ENCODE results near the gene LMAN1L.

LMAN1L gene

DNA sequence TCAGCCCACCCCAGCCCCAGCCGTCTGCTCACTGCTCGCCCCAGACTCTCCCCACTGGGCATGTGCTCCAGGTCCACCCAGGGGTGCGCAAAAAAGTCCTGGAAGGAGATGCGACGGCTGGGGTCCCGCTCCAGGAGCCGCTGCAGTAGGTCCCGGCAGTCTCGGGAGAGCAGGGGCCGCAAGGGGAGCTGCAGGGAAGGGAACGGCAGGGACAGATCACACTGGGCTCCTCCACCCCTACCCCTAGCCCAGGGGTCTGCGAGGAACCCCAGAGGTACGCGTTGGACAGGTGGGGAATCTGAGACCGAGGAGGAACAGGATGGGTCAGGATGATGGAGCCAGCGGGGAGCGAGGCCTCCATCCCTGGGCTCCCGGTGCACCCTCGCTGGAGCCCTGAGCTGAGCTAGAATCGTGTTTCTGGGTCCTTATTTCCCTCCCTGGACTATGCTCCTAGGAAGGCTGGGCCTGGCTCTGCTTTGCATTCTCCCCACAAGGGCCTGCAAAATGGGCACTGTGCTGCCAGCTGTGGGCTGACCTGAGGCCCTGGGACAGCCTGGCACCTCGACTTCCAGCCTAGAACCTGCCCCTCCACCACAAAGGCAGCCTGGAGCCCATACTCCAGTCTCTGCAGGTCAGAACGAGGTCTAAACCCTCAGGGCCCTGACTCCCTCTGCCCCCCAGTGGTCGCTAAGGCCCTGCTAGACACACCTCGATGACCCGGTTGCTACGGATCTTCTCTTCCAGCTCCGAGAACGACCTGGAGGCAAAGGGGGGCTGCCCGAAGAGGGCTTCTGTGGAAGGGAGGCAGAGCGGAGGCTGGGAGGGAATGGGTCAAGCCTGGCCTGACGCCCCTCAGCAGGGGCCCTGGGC, 27.1 kb downstream of the LMAN1L start:
- no peak overlapping the region for H3K4me3 ChIP-seq (ENCODE audit: low read depth, low read length)
- TF ChIP-seq, protein P1, sequence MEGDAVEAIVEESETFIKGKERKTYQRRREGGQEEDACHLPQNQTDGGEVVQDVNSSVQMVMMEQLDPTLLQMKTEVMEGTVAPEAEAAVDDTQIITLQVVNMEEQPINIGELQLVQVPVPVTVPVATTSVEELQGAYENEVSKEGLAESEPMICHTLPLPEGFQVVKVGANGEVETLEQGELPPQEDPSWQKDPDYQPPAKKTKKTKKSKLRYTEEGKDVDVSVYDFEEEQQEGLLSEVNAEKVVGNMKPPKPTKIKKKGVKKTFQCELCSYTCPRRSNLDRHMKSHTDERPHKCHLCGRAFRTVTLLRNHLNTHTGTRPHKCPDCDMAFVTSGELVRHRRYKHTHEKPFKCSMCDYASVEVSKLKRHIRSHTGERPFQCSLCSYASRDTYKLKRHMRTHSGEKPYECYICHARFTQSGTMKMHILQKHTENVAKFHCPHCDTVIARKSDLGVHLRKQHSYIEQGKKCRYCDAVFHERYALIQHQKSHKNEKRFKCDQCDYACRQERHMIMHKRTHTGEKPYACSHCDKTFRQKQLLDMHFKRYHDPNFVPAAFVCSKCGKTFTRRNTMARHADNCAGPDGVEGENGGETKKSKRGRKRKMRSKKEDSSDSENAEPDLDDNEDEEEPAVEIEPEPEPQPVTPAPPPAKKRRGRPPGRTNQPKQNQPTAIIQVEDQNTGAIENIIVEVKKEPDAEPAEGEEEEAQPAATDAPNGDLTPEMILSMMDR (IDR thresholded peaks at IDR 0.05; ENCODE audit: insufficient read depth, low read length, missing control alignments) = no peak
- no peak for DNase-seq (ENCODE audit: low read depth, low spot score)
- ChIA-PET CTCF (interaction anchor here (1.5 to 6.1 kb wide), 5 partner anchors 11 to 70 kb away, joined by 3 to 53 read pairs (median 41); partner anchors contain the start of gene CPLX3), POLR2A (no interaction called here)

DNA sequence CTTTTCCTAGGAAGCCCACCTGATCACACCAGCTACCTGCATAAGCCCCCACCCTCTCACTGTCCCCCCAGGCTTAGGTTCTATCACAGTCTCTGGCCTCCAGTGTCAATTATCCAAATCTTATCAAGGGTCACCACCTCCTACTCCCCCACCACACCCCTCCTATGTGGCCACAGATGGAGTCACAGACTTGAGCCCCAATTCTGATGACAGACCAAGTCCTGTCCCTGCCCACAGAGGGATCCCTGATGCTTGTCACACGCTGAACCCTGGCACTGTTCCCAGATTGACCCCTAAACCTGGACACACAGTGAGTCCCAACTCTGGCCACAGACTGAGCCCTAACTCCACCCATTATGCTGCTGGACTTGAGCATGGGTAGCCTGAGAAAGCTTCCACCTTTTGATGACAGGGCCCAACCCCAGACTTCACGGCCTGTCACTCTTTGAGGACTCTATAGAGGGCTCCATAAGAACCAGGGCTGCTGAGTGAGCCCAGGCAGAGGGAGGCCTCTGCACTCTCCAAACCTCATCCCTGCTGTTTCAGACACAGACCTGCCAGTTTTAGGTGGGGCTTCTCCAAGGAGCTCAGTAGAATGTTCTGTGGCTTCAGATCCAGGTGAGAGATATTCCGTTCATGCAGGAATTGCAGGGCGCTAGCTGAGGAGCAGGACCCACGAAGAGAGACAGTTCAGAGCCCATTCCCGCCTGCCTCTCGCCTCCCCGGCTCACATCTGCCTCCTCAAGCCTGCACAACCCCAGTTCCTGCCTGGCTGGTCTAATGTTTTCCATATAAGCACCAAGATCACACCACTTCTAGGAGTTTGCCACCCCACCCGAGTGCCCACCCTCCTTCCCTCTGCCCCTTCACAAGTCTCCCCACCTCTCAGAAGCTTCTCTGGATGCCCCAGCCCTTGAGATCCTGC, 28.5 kb downstream of the LMAN1L start:
- DNase-seq (ENCODE audit: low read depth, low spot score) = no peak
- POLR2A ChIA-PET = no interaction called here
- TF ChIP-seq, protein P1 (IDR thresholded peaks at IDR 0.05; ENCODE audit: insufficient read depth, low read length, missing control alignments) = no peak
- CTCF ChIA-PET = interaction anchor here (1.5 to 6.1 kb wide), 8 partner anchors 12 to 71 kb away, joined by 3 to 43 read pairs (median 12); partner anchors contain the start of genes CPLX3 and CSK
- no peak overlapping the region for H3K4me3 ChIP-seq (ENCODE audit: low read depth, low read length)

DNA sequence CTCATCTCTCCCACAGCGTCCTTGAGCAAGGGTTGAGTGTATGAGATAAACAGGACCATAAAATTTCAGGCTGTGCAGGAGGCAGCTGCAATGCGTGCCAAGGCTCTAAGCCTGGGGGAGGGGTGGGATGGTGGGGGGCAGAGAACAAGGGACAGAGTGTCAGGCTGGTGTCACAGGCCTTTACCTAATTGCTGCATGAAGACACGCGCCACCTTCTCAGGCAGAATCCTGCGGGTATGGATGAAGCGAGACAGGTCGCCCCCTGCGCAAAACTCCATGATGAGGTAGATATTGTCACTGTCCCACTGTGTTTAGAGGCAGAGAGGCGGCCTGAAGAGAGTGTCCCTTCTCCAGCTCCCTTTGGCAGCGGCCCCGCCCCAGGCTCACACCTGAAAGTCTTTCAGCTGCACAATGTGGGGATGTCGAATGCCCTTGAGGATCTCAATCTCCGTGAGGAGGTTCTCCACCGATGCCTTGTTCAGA, 29.3 kb downstream of the LMAN1L start:
- peak overlapping the region; percentile 87 for H3K4me3 ChIP-seq (ENCODE audit: low read depth, low read length)
- CTCF ChIA-PET = interaction anchor here (0.9 to 6.1 kb wide), 12 partner anchors 8 to 72 kb away, joined by 3 to 43 read pairs (median 8); partner anchors contain the start of genes CPLX3 and CSK
- DNase-seq (ENCODE audit: low read depth, low spot score) = no peak
- POLR2A ChIA-PET = interaction anchor here (1.0 kb wide), 1 partner anchor 13 kb away, joined by 3 read pairs; no protein-coding TSS in a partner anchor
- TF ChIP-seq, protein P1 (IDR thresholded peaks at IDR 0.05; ENCODE audit: insufficient read depth, low read length, missing control alignments) = no peak

DNA sequence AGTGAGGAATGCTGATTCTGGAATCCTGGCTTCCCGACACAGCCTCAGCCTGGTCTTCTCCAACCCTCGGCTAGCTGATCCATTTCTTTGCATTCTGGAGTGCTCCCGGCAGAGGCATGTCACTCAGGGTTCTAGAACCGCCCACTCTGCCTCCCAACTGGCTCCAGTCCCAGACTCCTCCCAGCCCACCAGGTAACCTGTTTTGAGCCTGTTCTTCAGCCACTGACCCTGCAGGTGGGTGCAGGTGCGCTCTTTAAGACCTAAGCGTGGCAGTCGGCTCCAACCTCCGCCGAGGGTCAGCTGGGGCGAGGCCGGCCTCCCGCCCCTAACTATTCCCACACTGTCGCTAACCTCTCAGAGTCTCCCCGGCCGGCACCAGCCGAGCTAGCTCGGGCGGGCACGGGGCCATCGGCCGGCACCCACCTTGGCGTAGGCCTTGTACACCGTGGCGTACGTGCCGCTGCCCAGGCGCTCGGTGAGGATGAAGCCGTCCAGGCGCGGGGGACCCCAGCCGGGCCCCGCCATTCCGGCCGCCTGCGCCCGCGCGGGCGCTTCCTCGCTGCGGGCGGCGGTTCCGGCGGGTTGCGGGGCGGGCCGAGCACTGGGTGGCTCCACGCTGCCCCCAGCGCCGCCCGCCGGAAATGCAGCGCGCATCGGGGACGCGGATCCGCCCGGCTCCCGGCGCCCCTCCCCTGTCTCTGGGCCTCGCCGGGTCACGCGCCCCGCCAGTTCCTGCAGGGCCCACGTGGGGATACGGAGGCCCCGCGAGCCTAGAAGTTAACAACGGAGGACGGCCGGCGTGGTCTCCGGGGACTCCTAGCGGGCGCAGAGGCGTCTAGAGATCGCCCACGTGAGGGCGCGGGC, 30.2 kb downstream of the LMAN1L start, which contains the start of gene ULK3:
TSS of gene ULK3 (minus strand) at position 576 of the 864 bp plus-strand sequence. CDS start at position 525, 51 bp downstream.
- DNase-seq (ENCODE audit: low read depth, low spot score) = no peak
- POLR2A ChIA-PET = interaction anchor here (1.0 kb wide), 1 partner anchor 12 kb away, joined by 3 read pairs; no protein-coding TSS in a partner anchor
- CTCF ChIA-PET = interaction anchor here (0.7 to 6.1 kb wide), 15 partner anchors 9 to 108 kb away, joined by 3 to 43 read pairs (median 6); partner anchors contain the start of gene CPLX3
- TF ChIP-seq, protein P1 (IDR thresholded peaks at IDR 0.05; ENCODE audit: insufficient read depth, low read length, missing control alignments) = peak; percentile 71
- H3K4me3 ChIP-seq (ENCODE audit: low read depth, low read length) = peak within 1 kb of the TSS; percentile 87

DNA sequence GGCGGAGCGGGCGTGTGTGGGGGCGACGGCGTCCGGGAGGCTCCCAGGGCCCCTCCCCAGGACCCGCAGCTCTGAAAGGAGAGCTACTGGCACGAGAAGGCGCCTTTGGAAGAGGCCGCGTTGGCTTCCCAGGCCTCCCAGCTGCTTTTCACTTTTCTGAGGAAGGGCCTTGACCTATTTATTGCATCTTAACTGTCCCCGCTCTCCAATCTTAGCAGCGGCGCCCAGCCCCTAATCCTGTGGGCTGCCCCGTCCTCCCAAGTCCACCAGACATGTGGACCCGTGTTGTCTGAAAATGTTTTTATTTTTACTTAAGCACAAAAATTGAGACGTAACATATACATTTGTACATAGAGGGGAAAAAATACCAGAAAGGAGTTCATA, 30.8 kb downstream of the LMAN1L start:
- POLR2A ChIA-PET = no interaction called here
- CTCF ChIA-PET = interaction anchor here (0.7 to 6.1 kb wide), 14 partner anchors 10 to 107 kb away, joined by 3 to 43 read pairs (median 6); partner anchors contain the start of gene CPLX3

More for the DNA sequence above, 30.8 kb downstream of the LMAN1L start:
- TF ChIP-seq, protein P1 (IDR thresholded peaks at IDR 0.05; ENCODE audit: insufficient read depth, low read length, missing control alignments) = no peak
- no peak for DNase-seq (ENCODE audit: low read depth, low spot score)
- H3K4me3 ChIP-seq (ENCODE audit: low read depth, low read length) = peak overlapping the region; percentile 87
